Fibroblast of lung (primary cell): ENCODE data around the gene RNF224.

ENCODE experiments used
- CTCF ChIP-seq, 2 donors: IDR thresholded peaks in 1 of 2; conservative IDR thresholded peaks in 1 of 2; 1 replicate in 1 of 2; 2 replicates in 1 of 2; pipeline ENCODE4 v1.5.1; 2011 to 2012; ENCODE audit warnings: low read length in 2 of 2, control low read depth in 1 of 2, inconsistent platforms in 1 of 2, low read depth in 1 of 2, mild to moderate bottlenecking in 1 of 2
- EZH2 ChIP-seq: IDR thresholded peaks from 2 replicates; pipeline ENCODE4 v1.5.1; 2012; ENCODE audit warnings: low read length, control low read depth, mild to moderate bottlenecking; ENCODE audit errors: missing control alignments

- TF ChIP-seq CTCF (conservative IDR thresholded peaks at IDR 0.05 in 1 of 2, IDR thresholded peaks at IDR 0.05 in 1 of 2; ENCODE audit: low read depth in 1 of 2, low read length in 2 of 2) (no peak), EZH2 (no peak)
Measured at GRCh38 chr9:137192448-137192780, 34.9 kb upstream of the RNF224 start.
